ENCODE data around the gene SELENOF. TPM values are rescaled to one million over a fixed set of nuclear protein-coding genes. Genes with fewer than 3 reads are reported as not detected.

Gene SELENOF
- total and polyA plus RNA-seq, 10 of the 15 experiments (the other 5 are each of a cell fraction or from before 2014, with no cell fraction given): 98.7 to 254 (median 172) TPM

DNA sequence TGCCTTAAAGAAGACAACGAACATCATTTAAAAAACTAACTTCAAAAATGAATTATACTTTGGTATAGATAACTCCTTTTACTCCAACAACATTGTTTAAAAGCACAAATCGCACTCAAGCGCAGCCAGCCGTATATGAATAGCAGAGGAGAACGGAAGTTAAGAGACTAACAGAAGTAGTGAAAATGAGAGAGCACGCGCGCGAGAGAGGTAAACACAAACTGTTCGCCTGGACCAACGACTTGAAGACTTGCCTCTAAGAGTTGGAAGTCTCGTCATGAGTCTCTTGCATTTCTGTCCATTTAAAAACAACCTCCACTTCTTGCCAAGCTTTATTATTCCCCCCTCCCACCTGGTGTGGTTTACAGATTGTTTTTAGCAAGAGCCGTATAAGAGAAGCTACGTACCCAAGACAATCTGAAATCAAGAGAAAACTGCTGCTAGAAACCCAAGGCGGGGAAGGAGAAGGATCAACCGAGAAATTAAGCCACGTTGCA is 479 bp downstream of the SELENOF start (continued):
- no peak for TF ChIP-seq SMAD5 (IDR thresholded peaks at IDR 0.05; ENCODE audit: low read depth)
- TF ChIP-seq PBX3 (IDR thresholded peaks at IDR 0.05; ENCODE audit: insufficient replicate concordance, low read depth, low read length): no peak
- TF ChIP-seq NR2F1 (conservative IDR thresholded peaks at IDR 0.05): no peak
- no peak for TF ChIP-seq USF1 (IDR thresholded peaks at IDR 0.05; ENCODE audit: borderline replicate concordance, extremely low read length, insufficient read depth, low read depth, low read length)
- TF ChIP-seq SPI1 (IDR thresholded peaks at IDR 0.05; ENCODE audit: borderline replicate concordance, insufficient read depth, low read depth, low read length): peak; percentile 9; the same call in 1 of the 2 replicates
- no peak for TF ChIP-seq GATAD2B (conservative IDR thresholded peaks at IDR 0.05; ENCODE audit: low read depth)
- TF ChIP-seq SREBF1 (IDR thresholded peaks at IDR 0.05; ENCODE audit: low read length): no peak
- TF ChIP-seq ZNF207 (IDR thresholded peaks at IDR 0.05; ENCODE audit: borderline replicate concordance): no peak
- TF ChIP-seq E2F8 (IDR thresholded peaks at IDR 0.05; ENCODE audit: low read depth, partially characterized antibody): no peak
- TF ChIP-seq, protein P1, sequence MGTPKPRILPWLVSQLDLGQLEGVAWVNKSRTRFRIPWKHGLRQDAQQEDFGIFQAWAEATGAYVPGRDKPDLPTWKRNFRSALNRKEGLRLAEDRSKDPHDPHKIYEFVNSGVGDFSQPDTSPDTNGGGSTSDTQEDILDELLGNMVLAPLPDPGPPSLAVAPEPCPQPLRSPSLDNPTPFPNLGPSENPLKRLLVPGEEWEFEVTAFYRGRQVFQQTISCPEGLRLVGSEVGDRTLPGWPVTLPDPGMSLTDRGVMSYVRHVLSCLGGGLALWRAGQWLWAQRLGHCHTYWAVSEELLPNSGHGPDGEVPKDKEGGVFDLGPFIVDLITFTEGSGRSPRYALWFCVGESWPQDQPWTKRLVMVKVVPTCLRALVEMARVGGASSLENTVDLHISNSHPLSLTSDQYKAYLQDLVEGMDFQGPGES (IDR thresholded peaks at IDR 0.05): no peak
- TF ChIP-seq POLR2AphosphoS2 (IDR thresholded peaks at IDR 0.05; ENCODE audit: low read depth, low read length): no peak
- TF ChIP-seq, protein P2, sequence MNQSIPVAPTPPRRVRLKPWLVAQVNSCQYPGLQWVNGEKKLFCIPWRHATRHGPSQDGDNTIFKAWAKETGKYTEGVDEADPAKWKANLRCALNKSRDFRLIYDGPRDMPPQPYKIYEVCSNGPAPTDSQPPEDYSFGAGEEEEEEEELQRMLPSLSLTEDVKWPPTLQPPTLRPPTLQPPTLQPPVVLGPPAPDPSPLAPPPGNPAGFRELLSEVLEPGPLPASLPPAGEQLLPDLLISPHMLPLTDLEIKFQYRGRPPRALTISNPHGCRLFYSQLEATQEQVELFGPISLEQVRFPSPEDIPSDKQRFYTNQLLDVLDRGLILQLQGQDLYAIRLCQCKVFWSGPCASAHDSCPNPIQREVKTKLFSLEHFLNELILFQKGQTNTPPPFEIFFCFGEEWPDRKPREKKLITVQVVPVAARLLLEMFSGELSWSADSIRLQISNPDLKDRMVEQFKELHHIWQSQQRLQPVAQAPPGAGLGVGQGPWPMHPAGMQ (IDR thresholded peaks at IDR 0.05; ENCODE audit: borderline replicate concordance): no peak
- TF ChIP-seq NR2C2 (IDR thresholded peaks at IDR 0.05; ENCODE audit: borderline replicate concordance, control insufficient read depth, insufficient read length, low read depth): no peak
- peak; percentile 50; the same call in 1 of the 2 replicates for TF ChIP-seq PAX5 (IDR thresholded peaks at IDR 0.05; ENCODE audit: borderline replicate concordance, low read depth, low read length)
